Kidney tubule cell (primary cell): ENCODE results near the gene ALDH1A2.
A peak's percentile ranks its signal among the peaks of the same experiment; 100 is the strongest.
"Not testable (repeated sequence)": the region's sequence is repeated elsewhere in the genome, so short reads cannot be mapped to it uniquely, and the experiment has no call there.

Source experiments
- DNase-seq: peaks from one replicate; pipeline ENCODE4 v3.0.0-alpha.2; 2018; ENCODE audit warnings: low spot score

The ALDH1A2 gene

DNA sequence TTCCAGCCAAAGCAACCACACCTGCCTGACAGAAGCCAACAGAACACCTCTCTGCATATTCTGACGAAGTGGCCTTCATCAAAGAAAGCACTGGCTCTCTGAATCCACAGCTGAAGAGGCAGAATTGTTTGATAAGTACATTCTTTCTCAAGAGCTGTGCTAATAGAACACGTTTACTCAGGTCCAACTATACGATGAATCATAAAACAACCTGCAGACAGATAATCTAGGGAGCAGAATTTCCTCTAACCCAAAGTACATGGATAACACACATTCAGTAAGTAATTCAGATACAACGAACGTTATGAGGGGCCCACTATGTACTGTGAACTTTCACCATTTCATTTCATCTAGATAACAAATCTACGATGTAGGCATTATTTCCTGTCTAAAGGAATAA is 25.4 kb downstream of the ALDH1A2 start:
- no peak for DNase-seq

DNA sequence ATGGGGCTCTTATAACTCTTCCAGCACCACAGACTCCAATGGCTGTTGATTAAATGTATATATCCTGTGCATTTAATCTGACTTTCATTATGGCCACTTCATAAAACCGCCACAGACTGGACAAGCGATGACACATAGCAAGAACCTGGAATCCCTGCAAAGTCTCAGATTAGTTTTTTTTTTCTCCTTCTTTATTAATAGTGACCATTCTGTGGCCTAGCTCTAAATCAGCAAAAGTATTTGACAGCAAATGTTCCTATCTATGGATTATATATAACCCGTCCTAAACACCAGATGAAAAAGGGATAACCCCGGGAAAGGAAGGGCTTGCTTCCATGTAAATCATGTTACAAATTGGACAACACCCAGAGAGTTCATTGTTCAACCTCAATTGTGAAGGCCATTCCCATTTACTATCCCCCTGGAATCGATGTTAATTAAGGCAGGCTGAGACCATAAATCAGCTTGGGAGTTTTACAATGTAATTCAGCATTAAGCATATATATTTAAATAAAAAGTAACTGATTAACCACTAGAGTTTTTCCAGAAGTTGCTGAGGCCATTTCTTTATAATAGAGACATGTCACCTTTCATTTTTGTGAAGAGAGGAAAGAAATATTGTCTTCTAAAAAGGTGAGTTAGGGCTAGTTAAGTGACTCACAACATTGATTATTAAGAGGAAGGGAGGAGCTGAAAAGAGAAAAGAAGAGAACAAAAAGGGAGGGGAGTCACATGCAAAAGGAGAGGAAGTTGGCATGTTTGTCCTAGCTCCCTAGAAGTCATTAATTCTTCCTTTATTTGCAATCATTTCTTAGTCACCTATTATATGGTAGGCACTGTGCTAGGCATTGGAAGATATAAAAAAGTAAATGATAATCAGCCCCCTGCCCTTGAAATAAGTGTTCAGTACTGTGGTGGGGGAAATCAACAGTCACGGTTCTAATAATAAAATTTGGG is 26.2 kb downstream of the ALDH1A2 start:
- DNase-seq = no peak

DNA sequence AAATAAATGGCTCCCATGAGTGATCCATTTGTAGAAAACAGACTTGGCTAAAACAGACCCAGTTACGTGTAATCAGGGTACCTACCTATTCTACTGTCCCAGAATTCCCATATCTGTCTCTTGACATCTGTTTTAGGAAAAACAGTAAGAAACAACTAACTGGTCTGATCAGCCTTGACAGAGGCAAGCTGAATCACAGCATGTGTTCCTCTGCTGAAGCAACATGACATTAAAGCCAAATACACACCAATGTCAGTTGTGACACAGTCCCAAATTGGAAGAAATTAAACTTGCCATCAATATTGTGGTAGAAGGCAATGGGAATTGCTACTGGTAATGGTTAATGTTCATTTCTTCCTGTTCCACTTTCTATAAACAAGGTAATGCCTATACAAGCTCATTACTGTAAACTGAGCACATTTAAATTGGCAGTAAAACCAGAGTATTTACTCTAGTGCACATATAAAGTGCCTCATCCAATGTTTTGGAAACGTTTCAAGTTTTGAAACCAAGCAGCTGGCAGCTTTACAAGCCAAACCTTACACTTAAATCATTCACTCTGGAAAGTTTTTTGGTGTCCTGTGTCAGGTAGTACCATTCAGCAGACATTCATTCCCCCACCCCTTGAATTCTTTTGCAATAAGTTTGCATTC is 27.0 kb downstream of the ALDH1A2 start:
- DNase-seq = peak; percentile 48

DNA sequence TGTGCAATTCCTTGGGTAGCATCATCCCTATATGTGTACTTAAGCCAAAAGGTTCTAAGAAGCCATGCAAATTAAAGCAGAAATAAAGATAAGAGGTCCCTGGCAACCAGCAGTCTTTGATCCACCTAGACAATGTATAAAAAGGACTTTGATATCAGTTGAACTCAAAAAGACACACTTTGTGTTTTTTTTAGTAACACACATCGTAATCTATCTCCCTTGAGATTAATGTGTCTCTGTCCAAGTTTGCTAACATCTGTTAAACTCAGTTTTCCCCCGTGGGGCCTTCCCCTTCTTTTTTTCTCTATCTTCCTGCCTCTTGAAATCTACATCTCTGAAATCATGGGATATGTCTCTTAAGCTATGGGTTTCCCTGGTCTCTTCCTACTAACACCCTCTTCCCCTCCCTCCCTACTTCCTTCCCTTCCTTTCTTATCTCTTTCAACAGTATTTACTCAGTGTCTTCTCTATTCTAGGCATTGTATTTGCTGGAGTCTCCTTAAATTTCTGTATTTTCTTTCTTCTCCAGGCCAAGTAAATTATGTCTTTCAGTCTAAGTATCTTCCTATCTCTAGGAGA is 27.7 kb downstream of the ALDH1A2 start:
- no peak for DNase-seq

DNA sequence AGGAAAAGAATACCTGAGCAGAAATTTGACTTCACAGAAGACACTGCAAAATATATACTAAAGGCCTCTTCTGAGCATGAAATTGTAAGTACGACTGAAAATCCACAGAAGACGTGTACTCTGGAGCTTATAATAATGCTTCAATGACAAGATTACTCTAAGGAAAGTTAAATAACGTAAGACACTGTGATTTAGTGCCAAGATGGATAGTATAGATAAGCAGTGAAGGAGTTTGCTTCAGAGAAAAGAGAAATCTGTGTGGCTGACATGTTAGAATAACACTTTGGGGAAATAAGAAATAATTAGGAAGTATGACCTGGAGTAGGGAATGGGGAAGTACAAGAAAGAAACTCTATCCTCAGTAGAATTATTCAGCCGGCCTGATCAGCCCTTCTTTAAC is 28.9 kb downstream of the ALDH1A2 start:
- DNase-seq = no peak

DNA sequence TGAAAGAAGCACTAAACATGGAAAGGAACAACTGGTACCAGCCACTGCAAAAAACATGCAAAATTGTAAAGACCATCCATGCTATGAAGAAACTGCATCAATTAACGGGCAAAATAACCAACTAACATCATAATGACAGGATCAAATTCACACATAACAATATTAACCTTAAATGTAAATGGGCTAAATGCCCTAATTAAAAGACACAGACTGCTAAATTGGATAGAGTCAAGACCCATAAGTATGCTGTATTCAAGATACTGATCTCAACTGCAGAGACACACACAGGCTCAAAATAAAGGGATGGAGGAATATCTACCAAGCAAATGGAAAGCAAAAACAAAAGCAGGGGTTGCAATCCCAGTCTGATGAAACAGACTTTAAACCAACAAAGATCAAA is 37.1 kb downstream of the ALDH1A2 start:
- DNase-seq = not testable (repeated sequence)

DNA sequence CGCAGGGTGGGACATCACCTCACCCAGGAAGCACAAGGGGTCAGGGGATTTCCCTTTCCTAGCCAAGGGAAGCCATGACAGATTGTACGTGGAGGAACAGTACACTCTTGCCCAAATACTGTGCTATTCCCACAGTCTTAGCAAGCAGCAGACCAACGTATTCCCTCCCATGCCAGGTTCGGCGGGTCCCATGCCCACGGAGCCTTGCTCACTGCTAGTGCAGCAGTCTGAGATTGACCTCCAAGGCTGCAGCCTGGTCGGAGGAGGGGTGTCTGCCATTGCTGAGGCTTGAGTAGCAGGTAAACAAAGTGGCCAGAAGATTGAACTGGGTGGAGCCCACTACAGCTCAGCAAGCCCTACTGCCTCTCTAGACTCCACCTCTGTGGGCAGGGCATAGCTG is 39.0 kb downstream of the ALDH1A2 start:
- DNase-seq = no peak

DNA sequence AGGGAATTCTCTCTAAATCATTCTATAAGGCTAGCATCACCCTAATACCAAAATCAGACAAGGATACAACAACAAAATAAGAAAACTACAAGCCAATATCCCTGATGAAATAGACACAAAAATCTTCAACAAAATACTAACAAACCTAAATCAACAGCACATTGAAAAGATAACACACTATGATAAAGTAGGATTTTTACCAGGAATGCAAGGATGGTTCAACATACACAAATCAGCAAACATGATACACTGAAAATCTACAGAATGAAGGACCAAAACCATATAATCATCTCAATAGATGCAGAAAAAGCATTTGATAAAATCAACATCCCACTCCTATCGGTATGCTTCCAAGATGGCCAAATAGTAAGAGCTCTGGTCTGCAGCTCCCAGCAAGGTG is 39.5 kb downstream of the ALDH1A2 start:
- no peak for DNase-seq

DNA sequence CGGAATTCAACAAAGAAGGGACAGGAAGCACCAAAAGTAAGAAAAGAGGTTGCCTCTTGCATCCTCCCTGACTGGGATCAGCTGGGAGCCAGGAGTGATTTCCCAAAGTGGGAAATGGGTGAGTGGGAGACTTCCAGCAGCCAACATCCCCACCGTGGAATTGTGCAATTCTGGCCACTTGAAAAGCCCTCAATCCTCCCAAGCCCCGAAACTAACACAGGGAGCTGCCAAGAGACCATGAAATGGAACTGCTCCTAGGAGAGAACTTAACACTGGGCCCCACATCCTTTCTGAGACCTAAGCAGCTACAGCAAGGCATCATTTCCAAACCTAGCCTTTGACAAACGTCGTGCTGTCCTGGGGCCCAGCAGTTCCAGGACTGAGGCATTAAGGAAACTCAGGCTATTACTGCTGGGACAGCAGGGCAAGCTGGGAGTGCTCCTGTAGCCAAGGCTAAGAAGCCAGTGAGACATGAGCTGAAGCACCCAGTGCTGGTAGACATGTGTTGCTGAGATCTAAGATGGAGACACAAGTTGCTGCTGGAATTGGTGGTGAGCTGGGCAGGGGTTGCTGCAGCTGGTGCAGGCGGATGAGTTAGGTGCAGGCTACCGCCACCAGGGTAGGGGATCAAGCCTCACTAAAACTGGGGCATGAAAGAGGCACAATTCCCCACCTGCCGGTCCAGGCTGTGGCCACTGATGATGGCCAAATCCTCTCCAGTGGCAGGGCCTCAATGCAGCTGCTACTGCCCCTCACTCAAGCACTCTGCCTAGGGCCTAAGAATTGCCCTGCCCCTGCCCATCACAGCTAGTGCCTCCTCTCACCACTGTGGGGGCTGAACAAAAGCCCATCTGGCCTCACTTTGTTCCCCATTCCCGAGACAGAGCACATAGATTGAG is 43.9 kb downstream of the ALDH1A2 start:
- no peak for DNase-seq

DNA sequence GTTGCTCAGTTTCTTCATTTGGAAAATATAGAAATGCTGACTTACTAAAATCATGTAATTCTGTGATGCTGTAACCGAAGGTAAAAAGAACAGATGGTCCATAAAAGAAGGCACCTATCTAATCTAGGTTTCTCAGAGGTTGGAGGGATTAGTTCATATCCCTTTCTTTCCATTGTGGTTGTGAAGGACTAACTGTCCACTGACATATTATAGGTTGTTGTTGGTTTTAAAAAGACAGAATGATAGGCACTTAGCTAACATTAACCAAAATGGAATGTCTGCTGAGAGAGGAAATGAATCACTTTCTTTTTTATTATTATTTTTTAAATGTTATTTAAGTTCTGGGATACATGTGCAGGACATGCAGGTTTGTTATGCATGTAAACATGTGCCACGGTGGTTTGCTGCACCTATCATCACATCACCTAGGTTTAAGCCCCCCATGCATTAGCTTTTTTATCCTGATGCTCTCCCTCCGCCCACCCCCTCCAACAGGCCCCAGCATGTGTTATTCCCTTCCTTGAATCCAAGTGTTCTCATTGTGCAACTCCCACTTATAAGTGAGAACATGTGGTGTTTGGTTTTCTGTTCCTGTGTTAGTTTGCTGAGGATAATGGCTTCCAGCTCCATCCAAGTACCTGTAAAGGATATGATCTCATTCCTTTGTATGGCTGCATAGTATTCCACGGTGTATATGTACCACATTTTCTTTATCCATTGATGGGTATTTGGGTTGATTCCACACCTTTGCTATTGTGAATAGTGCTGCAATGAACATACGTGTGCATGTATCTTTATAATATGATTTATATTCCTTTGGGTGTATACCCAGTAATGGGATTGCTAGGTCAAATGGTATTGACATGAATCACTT is 45.8 kb downstream of the ALDH1A2 start:
- DNase-seq = peak; percentile 60

DNA sequence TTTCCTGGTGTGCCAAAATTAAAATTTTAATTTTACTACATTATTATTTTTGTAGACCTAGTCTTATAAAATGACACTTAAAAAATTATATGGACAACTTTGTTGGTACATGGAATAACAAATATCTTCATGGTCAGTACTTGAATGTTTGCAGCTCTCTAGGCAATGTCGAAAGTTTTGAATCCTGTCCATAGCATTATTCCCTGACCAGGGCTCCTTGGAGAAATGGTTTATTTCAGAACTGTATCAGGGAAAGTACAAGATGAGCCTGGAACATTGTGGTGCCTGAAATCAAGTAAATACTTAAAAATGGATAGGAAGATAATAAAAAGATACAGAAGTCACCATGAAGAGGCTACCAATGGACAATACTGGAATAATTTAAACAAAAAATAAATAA is 47.6 kb downstream of the ALDH1A2 start:
- no peak for DNase-seq

DNA sequence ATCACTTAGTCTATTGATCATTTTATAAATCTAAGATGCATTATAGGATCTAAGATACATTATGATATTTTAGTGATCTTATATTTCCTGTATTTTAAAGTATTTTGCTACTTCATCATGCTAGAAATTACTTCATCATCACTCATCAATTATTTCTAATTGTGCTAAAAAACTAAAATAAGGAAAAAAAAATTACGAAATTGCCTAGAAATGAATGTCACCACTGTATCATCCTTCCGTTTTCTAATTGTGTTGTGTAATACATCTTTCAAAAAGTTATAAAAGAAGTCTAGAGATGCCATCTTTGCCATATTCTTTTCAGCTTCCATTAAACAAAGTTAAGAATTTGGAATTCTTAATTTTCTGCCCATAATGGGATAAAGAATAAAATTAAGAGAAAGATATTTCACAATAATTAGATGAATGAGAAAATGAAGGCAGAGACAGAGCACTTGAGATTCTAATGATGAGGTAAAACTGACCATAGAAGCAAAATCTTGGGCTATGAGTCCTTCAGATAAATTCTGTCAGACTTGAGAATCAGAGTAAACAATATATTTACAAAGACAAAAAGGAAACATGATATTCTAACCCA is 48.8 kb downstream of the ALDH1A2 start:
- DNase-seq = no peak

DNA sequence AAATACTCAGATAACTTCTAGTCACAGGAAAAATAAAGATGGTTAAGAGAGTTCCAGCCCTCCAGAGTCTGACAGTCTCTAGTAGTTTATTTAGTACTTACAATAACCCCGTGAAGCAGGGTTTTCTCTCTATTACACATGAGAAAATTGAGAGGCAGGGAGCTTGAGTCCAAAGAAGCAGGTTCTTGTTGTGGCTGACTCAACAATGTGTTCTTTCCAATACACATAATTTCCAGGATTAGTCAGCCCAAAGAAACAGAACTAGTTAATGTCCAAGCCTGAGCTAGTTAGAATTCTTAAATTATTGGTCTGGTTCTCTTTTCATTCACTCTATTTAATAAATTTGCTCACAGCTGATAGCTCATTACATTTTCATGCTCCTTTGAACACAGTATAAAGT is 49.9 kb downstream of the ALDH1A2 start:
- DNase-seq = peak; percentile 52

DNA sequence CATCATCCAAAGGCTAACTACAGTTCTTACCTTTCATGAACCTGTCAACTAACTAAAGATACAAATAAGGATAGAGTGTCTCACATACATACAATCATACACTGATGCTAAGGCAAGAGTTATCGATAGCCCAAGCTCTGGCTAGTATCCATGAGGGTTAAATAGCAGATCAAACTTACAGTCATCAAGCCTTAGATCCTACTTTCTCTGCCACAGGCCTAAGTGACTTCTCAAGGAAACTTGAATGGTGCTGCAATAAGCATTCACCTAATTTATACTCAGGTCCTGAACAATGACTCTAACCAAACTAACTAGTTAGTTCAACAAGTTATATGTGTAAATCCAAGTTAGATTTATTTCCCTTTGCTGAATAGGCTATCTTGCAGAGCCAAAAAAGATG is 51.0 kb downstream of the ALDH1A2 start:
- no peak for DNase-seq

DNA sequence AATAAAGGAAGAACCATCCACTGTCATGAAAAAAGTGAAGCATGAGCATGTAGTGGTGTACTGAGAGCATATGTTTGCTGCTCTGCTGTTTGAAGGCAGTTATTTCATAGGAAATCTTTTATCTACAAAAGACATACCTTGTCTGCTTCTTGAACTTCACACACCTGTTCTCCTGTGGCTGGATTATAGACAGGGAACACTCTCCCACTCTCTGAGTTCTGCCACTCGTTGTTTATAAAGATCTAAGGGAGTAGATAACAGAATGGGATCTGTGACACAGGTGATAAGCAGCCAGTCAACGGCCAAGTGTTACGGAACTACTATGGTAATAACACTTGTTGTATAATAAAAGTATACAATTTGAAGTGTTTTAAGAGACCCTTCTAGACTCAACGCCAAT is 51.5 kb downstream of the ALDH1A2 start:
- DNase-seq = no peak

DNA sequence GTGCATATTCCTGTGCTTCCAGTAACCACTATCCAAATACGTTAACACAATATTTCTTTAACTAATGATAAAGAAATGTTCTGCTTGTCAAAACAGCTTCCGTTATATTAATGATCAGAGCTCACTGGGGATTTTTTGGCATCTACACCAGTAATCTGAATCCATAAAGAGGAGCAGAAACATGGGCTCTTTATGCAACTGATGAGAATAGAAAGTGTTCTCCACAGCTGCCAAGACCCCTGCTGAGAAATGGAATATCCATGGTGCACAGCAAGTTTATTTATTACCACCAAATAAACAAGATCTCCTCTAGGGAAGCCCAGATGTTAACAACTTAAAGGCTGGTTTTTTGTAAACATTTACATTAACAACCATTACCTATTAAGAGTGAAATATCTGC is 54.5 kb downstream of the ALDH1A2 start:
- no peak for DNase-seq

DNA sequence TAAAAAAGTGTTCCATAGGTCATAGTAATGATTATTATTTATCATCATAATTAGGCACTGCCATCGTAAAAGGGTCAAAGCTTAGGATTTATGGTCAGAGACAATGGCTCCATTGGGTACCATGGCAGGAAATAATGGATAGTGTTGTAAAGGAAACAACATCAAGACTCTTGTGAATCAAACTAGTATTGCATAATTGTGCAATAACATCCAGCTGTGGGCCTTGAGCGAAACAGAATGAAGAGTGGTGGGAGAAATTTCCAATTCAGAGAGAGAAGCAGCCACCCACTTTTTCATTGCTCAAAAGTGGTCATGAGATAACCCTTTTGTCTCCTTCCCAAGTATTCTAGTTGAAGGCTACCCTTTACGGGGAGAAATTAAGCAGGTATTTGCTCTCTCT is 61.7 kb downstream of the ALDH1A2 start:
- no peak for DNase-seq

DNA sequence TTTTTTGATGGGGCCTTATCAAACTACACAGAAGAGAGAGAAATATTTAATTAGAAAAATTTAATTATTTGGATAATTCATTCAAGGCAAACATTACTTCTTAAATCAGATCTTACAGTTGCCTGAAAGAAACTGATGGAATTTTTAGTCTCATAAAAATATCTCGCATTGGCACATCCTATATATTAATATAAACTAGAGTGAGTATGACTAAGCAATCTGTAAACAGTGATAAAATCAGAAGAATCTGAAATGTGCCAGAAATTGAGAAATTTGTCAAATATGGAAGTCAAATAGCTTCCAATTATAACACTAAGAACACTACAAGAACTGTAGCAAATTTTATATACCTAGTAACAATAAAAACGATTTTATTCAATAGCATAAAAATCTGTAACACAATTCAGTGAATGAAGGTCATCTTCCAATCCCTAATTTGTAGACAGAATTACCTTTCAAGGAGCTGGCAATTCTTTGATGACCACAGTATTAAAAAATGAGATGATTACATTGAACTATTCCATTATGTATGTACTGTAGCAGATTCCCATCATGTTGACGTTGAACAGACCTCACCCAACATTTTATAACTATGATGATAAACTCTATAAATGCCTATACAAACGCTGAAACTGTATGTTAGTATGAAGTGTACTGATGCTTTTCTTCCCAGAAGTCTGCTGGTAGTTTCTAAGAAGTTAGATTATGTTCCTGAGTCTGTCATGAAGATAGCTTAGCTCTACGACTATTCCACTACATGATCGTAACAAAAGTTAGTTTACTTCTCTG is 63.0 kb downstream of the ALDH1A2 start:
- no peak for DNase-seq

DNA sequence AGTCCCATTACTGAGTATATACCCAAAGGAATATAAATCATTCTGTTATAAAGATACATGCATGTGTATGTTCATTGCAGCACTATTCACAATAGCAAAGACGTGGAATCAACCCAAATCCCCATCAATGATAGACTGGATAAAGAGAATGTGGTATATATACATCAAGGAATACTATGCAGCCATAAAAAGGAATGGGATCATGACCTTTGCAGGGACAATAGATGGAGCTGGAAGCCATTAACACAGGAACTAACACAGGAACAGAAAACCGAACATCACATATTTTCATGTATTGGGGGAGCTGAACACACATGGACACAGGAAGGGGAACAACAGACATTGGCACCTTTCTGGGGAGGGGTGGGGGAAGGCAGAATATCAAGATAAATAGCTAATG is 65.8 kb downstream of the ALDH1A2 start:
- DNase-seq = not testable (repeated sequence)

DNA sequence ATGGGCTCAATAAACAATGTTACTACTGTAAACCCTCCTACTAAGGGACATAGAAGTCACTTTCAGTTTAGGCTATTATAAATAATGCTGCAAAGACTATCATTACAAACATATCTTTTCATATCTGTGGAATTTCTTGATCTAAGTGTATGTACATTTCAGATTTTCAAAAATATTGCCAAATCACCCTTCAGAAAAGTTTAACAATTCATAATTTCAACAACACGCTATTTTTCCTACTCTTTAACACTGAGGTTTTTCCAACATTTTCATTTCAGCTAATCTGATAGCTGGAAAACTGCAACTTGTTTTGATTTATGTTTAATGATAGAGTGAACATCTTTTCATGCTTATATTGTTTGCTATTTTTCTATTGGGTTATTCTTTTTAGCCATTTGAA is 69.0 kb downstream of the ALDH1A2 start:
- no peak for DNase-seq
